Cardiac fibroblast (primary cell): Measurements from ENCODE around the gene SBK3.

ENCODE experiments used
- DNase-seq, 2 donors: peaks; one replicate each; pipeline versions ENCODE4 v3.0.0 to v3.0.0-alpha.2; 2010; ENCODE audit warnings: low read depth in 2 of 2
- H3K4me3 ChIP-seq, 2 donors: replicated peaks in 1 of 2; 1 replicate in 1 of 2; 2 replicates in 1 of 2; pipeline ENCODE4 v1.5.1; 2011; ENCODE audit warnings: low read depth in 2 of 2, low read length in 2 of 2, mild to moderate bottlenecking in 2 of 2, moderate library complexity in 1 of 2
- CTCF ChIP-seq: IDR thresholded peaks from one replicate; pipeline ENCODE4 v1.5.1; 2011; ENCODE audit warnings: low read depth, mild to moderate bottlenecking, low read length, inconsistent platforms

Gene SBK3

GRCh38 chr19:55546011-55546410, 668 bp upstream of the SBK3 start:
- TF ChIP-seq CTCF, result no peak
- H3K4me3 ChIP-seq, result no peak overlapping the region
- no peak for DNase-seq

- DNase-seq, result no peak
- H3K4me3 ChIP-seq, result no peak overlapping the region
- no peak for TF ChIP-seq CTCF
Observed at GRCh38 chr19:55544776-55545439, 435 bp downstream of the SBK3 start.

GRCh38 chr19:55544014-55544413, 1.3 kb downstream of the SBK3 start:
- TF ChIP-seq CTCF, result no peak
- no peak overlapping the region for H3K4me3 ChIP-seq
- no peak for DNase-seq

- H3K4me3 ChIP-seq, result no peak overlapping the region
- TF ChIP-seq CTCF, result no peak
- DNase-seq, result no peak
Observed at GRCh38 chr19:55543567-55543966, 1.8 kb downstream of the SBK3 start.

- no peak for DNase-seq
- TF ChIP-seq CTCF, result no peak
- H3K4me3 ChIP-seq, result no peak overlapping the region
Observed at GRCh38 chr19:55542292-55542855, 3.0 kb downstream of the SBK3 start.

GRCh38 chr19:55541091-55541490, 4.3 kb downstream of the SBK3 start:
- no peak for DNase-seq
- no peak for TF ChIP-seq CTCF
- no peak overlapping the region for H3K4me3 ChIP-seq

- TF ChIP-seq CTCF, result no peak
- no peak for DNase-seq
- H3K4me3 ChIP-seq, result no peak overlapping the region
Observed at GRCh38 chr19:55540619-55541018, 4.7 kb downstream of the SBK3 start.
